ENCODE results near the gene ERCC5. TPM values are rescaled to one million over a fixed set of nuclear protein-coding genes. Genes with fewer than 3 reads are reported as not detected.
A peak's percentile ranks its signal among the peaks of the same experiment; 100 is the strongest.

The ERCC5 gene
- 10 to 100 TPM; 30.5 to 53.4 TPM for total RNA-seq
- 10 to 100 TPM; 25.8 to 81.8 TPM for polyA plus RNA-seq
- long read RNA-seq, donor 1, full-length matches to known transcripts = 8 of 34 reads
- long read RNA-seq, donor 1, partial matches to known transcripts = 21 of 34 reads
- long read RNA-seq, donor 1, other reads (novel, unspliced or antisense) = 5 of 34 reads
- long read RNA-seq, donor 2, full-length matches to known transcripts = 13 of 33 reads
- long read RNA-seq, donor 2, partial matches to known transcripts = 8 of 33 reads
- long read RNA-seq, donor 2, other reads (novel, unspliced or antisense) = 12 of 33 reads

GRCh38 chr13:102845630-102846260, at the start of gene ERCC5:
Gene ERCC5 (plus strand): TSS chr13:102846032. CDS start chr13:102846267, 235 bp downstream.
- 0% methylated on average over 49 of the region's 49 CpGs for WGBS, 2 donors
- Histone ChIP-seq H3K36me3 (ENCODE audit: control insufficient read depth in 1 of 2, insufficient read depth in 2 of 2, low read length in 1 of 2) (no peaks in the 10 kb centered on the region), H3K27ac (ENCODE audit: low read depth in 1 of 2, low read length in 2 of 2) (peak within 1 kb of the TSS; percentile 78 to 87), H3K4me1 (ENCODE audit: control insufficient read depth in 1 of 2, insufficient read depth in 2 of 2, low read length in 2 of 2) (peaks cover 0 to 4% of the 10 kb centered on the region in 2 donors), H3K4me3 (ENCODE audit: low read length in 2 of 2) (peak within 1 kb of the TSS; percentile 85 to 89), H3K27me3 (ENCODE audit: control insufficient read depth in 1 of 2, insufficient read depth in 2 of 2, low read length in 1 of 2) (no peaks in the 10 kb centered on the region), H3K9me3 (ENCODE audit: control insufficient read depth, low read length) (no peaks in the 10 kb centered on the region)
- DNase-seq = peak; percentile 96 to 98
- peak; percentile 97 for ATAC-seq (ENCODE audit: low FRiP score)
- intact Hi-C loops (cut with DNase I) = loop anchor here (1.0 to 10.0 kb wide), 9 partner anchors 45 to 453 kb away; partner anchors contain the start of genes TPP2 (in 2 of the 2), BIVM (in 1 of the 2), POGLUT2 (in 1 of the 2) and TEX30 (in 1 of the 2)

DNA sequence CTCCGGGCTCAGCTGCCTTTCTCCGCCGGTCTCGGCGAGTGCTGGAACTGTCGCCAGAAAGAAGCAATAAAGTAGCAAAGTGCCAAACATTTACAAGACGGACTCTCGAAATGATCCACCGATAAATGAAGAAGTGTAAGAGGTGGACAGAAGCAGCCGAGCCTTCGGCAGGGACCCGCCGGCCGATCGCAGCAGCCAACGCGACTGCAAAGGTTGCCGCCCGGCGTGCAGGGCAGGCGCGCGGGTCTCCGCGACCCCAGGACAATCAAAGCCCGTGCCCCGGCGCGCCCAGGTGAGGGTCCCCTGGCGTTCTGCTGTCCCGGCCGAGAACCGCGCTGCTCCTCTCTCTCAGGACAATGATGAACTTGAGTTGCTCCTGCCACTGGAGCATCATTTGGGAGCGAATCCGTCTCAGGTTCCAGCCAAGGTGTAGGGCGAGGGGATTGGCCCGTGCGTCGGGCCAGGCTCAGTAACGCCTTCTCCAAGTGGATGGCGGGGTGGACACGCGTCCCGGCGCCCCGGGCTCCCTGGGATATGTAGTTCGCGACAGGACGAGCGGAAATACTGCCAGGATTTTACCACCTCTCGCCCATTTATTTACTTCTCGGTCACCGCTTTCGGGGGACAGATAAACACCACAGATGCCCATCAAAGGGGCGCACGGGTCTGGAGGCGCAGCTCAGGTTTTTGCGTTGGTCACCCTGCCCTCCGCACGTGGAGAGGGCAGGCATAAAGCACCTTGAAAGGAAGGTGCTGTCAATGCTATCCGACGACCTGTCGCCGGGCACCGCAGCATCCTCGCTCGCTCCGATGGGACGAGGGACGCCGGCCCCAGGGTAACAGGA, 47.0 kb upstream of the ERCC5 start, which contains the start of the genes BIVM and POGLUT2:
Gene BIVM (plus strand): TSS at position 539 of the 845 bp plus-strand sequence. CDS start 8,149 bp downstream, outside the sequence.
Gene POGLUT2 (minus strand): TSS at position 396 of the 845 bp plus-strand sequence. CDS start 306 bp downstream, at position 90.
- intact Hi-C loops (cut with DNase I) = loop anchor here (2.0 to 5.0 kb wide), 3 partner anchors 26 to 202 kb away; partner anchors contain the start of genes ERCC5 (in 1 of the 2), TEX30 (in 1 of the 2) and TPP2 (in 1 of the 2)
- WGBS, 2 donors = 0% methylated on average over 72 of the region's 72 CpGs
- no peaks in the 10 kb centered on the region for H3K36me3 ChIP-seq (ENCODE audit: control insufficient read depth in 1 of 2, insufficient read depth in 2 of 2, low read length in 1 of 2)

DNA sequence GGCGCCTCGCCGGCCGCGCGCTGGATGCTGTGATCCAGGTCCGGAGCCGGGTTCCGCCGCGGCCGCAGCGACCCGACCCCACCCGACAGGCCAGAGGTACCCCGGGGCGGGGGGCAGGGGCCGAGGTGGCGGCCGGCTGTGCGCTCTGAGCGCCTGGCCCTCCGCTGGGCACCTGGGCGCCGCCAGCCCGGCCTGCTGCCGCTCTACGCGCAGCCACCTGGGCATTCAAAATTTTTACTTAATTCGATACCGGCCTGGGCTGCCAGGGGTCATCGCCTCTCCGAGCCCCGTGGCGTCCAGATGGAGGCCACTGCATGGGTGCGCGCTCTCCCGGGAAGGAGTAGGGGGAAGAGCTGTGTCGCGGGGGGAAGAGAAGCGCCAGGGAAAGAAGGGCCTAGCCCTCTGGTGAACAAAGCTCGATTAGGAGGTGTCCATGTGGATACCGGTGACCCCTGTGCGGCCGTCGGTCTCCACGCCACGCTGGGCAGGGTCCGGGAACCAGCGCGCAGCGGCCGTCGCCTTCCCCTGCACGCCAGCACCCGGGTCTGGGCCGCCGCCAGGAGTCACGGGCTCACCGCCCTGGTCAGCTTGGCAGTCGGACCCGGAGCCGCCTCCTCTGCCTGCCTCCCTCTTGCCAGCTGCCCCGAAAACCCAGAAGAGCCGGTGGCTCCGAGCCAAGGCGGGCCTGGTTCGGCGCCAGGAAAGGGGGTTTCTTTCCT, 46.2 kb upstream of the ERCC5 start:
- Histone ChIP-seq H3K4me1 (ENCODE audit: control insufficient read depth in 1 of 2, insufficient read depth in 2 of 2, low read length in 2 of 2) (no peaks in the 10 kb centered on the region), H3K27ac (ENCODE audit: low read depth in 1 of 2, low read length in 2 of 2) (peak overlapping the region in 1 of 2 donors; percentile 25), H3K27me3 (ENCODE audit: control insufficient read depth in 1 of 2, insufficient read depth in 2 of 2, low read length in 1 of 2) (no peaks in the 10 kb centered on the region), H3K36me3 (ENCODE audit: control insufficient read depth in 1 of 2, insufficient read depth in 2 of 2, low read length in 1 of 2) (no peaks in the 10 kb centered on the region), H3K4me3 (ENCODE audit: low read length in 2 of 2) (peak overlapping the region; percentile 65 to 66), H3K9me3 (ENCODE audit: control insufficient read depth, low read length) (no peaks in the 10 kb centered on the region)
- ATAC-seq (ENCODE audit: low FRiP score) (peak; percentile 70), DNase-seq (peak; percentile 60 to 85)
- WGBS, 2 donors = 0 to 1% methylated on average over 54 to 69 of the region's 69 CpGs
- intact Hi-C loops (cut with DNase I) = loop anchor here (2.0 to 5.0 kb wide), 4 partner anchors 27 to 203 kb away; partner anchors contain the start of genes TEX30 (in 2 of the 2), ERCC5 (in 1 of the 2) and TPP2 (in 1 of the 2)

More for the DNA sequence above, 47.0 kb upstream of the ERCC5 start, which contains the start of the genes BIVM and POGLUT2:
- H3K27ac ChIP-seq (ENCODE audit: low read depth in 1 of 2, low read length in 2 of 2) = peak within 1 kb of the TSS in 1 of 2 donors; percentile 25
- no peaks in the 10 kb centered on the region for H3K4me1 ChIP-seq (ENCODE audit: control insufficient read depth in 1 of 2, insufficient read depth in 2 of 2, low read length in 2 of 2)
- H3K27me3 ChIP-seq (ENCODE audit: control insufficient read depth in 1 of 2, insufficient read depth in 2 of 2, low read length in 1 of 2) = no peaks in the 10 kb centered on the region
- no peaks in the 10 kb centered on the region for H3K9me3 ChIP-seq (ENCODE audit: control insufficient read depth, low read length)
- peak; percentile 94 to 95 for DNase-seq
- peak within 1 kb of the TSS; percentile 65 to 66 for H3K4me3 ChIP-seq (ENCODE audit: low read length in 2 of 2)
- ATAC-seq (ENCODE audit: low FRiP score) = peak; percentile 96

GRCh38 chr13:102800145-102801041, 45.4 kb upstream of the ERCC5 start:
- peak; percentile 90 for ATAC-seq (ENCODE audit: low FRiP score)
- intact Hi-C loops (cut with DNase I) = loop anchor here (2.0 kb wide), 2 partner anchors 28 to 44 kb away; partner anchors contain the start of gene TEX30 (in 1 of the 2)
- no peaks in the 10 kb centered on the region for H3K4me1 ChIP-seq (ENCODE audit: control insufficient read depth in 1 of 2, insufficient read depth in 2 of 2, low read length in 2 of 2)

GRCh38 chr13:102805680-102806079, 40.2 kb upstream of the ERCC5 start:
- ATAC-seq (ENCODE audit: low FRiP score) = no peak
- Histone ChIP-seq H3K4me3 (ENCODE audit: low read length in 2 of 2) (no peak overlapping the region), H3K9me3 (ENCODE audit: control insufficient read depth, low read length) (no peaks in the 10 kb centered on the region), H3K4me1 (ENCODE audit: control insufficient read depth in 1 of 2, insufficient read depth in 2 of 2, low read length in 2 of 2) (no peaks in the 10 kb centered on the region), H3K27ac (ENCODE audit: low read depth in 1 of 2, low read length in 2 of 2) (no peak overlapping the region), H3K27me3 (ENCODE audit: control insufficient read depth in 1 of 2, insufficient read depth in 2 of 2, low read length in 1 of 2) (no peaks in the 10 kb centered on the region), H3K36me3 (ENCODE audit: control insufficient read depth in 1 of 2, insufficient read depth in 2 of 2, low read length in 1 of 2) (peaks cover 0 to 2% of the 10 kb centered on the region in 2 donors)
- 97% methylated on average over 3 of the region's 3 CpGs for WGBS, 2 donors
- intact Hi-C loops (cut with DNase I) = no loop called here
- DNase-seq = no peak

More at GRCh38 chr13:102800145-102801041, 45.4 kb upstream of the ERCC5 start:
- DNase-seq = peak; percentile 87 to 94
- Histone ChIP-seq H3K27ac (ENCODE audit: low read depth in 1 of 2, low read length in 2 of 2) (peak overlapping the region; percentile 14 to 59), H3K36me3 (ENCODE audit: control insufficient read depth in 1 of 2, insufficient read depth in 2 of 2, low read length in 1 of 2) (no peaks in the 10 kb centered on the region), H3K27me3 (ENCODE audit: control insufficient read depth in 1 of 2, insufficient read depth in 2 of 2, low read length in 1 of 2) (no peaks in the 10 kb centered on the region), H3K9me3 (ENCODE audit: control insufficient read depth, low read length) (no peaks in the 10 kb centered on the region), H3K4me3 (ENCODE audit: low read length in 2 of 2) (peak overlapping the region; percentile 65 to 66)
- 1 to 2% methylated on average over 70 to 81 of the region's 81 CpGs for WGBS, 2 donors

DNA sequence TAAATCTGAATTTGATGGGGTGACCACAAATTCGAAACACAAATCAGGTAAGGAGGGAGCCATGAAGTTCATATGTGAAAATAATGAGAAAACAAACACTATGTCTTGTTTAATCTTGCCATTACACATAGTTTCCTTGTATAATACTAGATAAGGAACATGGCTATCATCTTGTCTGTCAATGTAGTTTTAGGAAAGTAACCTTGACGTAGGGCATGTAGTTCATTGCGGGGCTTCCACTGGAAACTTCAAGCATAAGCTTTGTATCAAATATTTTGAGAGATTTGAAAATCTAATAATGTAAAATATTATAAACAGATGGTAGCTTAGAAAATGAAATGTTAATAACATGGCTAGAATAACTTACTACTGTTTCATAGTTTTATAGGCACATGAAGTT, 38.1 kb upstream of the ERCC5 start:
- intact Hi-C loops (cut with DNase I) = no loop called here
- ATAC-seq (ENCODE audit: low FRiP score) = no peak
- 92% methylated on average over 3 of the region's 3 CpGs for WGBS, 2 donors

GRCh38 chr13:102812611-102813287, 33.1 kb upstream of the ERCC5 start:
- Histone ChIP-seq H3K36me3 (ENCODE audit: control insufficient read depth in 1 of 2, insufficient read depth in 2 of 2, low read length in 1 of 2) (no peaks in the 10 kb centered on the region), H3K4me3 (ENCODE audit: low read length in 2 of 2) (no peak overlapping the region), H3K9me3 (ENCODE audit: control insufficient read depth, low read length) (no peaks in the 10 kb centered on the region), H3K27me3 (ENCODE audit: control insufficient read depth in 1 of 2, insufficient read depth in 2 of 2, low read length in 1 of 2) (no peaks in the 10 kb centered on the region), H3K27ac (ENCODE audit: low read depth in 1 of 2, low read length in 2 of 2) (no peak overlapping the region), H3K4me1 (ENCODE audit: control insufficient read depth in 1 of 2, insufficient read depth in 2 of 2, low read length in 2 of 2) (no peaks in the 10 kb centered on the region)
- ATAC-seq (ENCODE audit: low FRiP score) (no peak), DNase-seq (no peak)
- intact Hi-C loops (cut with DNase I) = no loop called here

More for the DNA sequence above, 38.1 kb upstream of the ERCC5 start:
- Histone ChIP-seq H3K36me3 (ENCODE audit: control insufficient read depth in 1 of 2, insufficient read depth in 2 of 2, low read length in 1 of 2) (peaks cover 0 to 2% of the 10 kb centered on the region in 2 donors), H3K4me3 (ENCODE audit: low read length in 2 of 2) (no peak overlapping the region), H3K27me3 (ENCODE audit: control insufficient read depth in 1 of 2, insufficient read depth in 2 of 2, low read length in 1 of 2) (no peaks in the 10 kb centered on the region), H3K4me1 (ENCODE audit: control insufficient read depth in 1 of 2, insufficient read depth in 2 of 2, low read length in 2 of 2) (no peaks in the 10 kb centered on the region), H3K27ac (ENCODE audit: low read depth in 1 of 2, low read length in 2 of 2) (no peak overlapping the region), H3K9me3 (ENCODE audit: control insufficient read depth, low read length) (no peaks in the 10 kb centered on the region)
- DNase-seq = no peak
